ENCODE data around the gene SLC2A9.
A peak's percentile ranks its signal among the peaks of the same experiment; 100 is the strongest.

GRCh38 chr4:10006601-10007435 is 14.5 kb downstream of the SLC2A9 start:
- TF ChIP-seq TAF1 (IDR thresholded peaks at IDR 0.05; ENCODE audit: low read depth) (no peak), RAD21 (IDR thresholded peaks at IDR 0.05; ENCODE audit: low read depth) (no peak), CEBPB (IDR thresholded peaks at IDR 0.05) (no peak), MAX (IDR thresholded peaks at IDR 0.05) (no peak), USF1 (IDR thresholded peaks at IDR 0.05) (no peak), YY1 (IDR thresholded peaks at IDR 0.05; ENCODE audit: low read depth) (no peak), EGR1 (IDR thresholded peaks at IDR 0.05) (no peak), EP300 (IDR thresholded peaks at IDR 0.05; ENCODE audit: borderline replicate concordance) (peak; percentile 31; the same call in 1 of the 2 replicates), REST (IDR thresholded peaks at IDR 0.05; ENCODE audit: low read depth) (no peak), TEAD4 (IDR thresholded peaks at IDR 0.05) (peak; percentile 83), CREB1 (IDR thresholded peaks at IDR 0.05; ENCODE audit: low read depth) (no peak), FOXM1 (IDR thresholded peaks at IDR 0.05; ENCODE audit: borderline replicate concordance, low read depth) (no peak)
